ENCODE data around the gene NEK1. TPM values are rescaled to one million over a fixed set of nuclear protein-coding genes. Genes with fewer than 3 reads are reported as not detected.

Gene NEK1
- total and polyA plus RNA-seq, 2 of the 4 experiments (the other 2 are of a cell fraction), result 3.3 to 3.9 TPM

DNA sequence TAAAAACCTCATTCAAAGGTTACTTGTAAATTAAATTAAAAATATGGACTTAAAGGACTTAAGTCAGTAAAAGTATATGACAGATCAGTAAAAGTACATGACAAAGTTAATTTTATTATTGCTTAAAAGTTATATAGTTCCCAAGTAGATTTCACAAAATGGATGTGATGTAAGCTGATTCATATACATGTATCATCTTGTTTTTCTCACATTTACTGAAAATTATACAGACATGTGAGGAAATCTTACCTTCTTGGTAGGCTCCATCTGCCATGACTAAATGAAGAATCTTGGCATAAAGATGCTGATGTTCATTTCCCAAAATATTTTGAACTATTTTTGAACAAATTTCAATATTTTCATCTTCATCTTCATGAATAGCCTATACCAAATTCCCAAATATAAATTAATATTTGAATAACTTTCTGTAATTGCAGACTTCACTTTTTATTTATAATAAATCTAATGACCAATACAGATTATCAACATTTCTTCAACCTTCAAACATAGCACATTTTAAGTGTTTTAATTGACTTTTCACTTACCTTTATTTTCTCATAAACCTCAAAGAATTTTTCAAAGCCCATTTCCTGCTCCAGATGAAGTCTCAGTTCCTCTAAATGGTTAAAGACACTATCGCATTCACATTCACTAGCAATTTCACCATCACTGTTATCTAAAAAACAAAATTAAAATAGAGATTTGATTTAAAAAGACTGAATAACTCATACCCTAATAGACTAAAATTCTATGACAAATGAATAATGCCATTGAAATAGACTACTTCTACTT, 212.2 kb downstream of the NEK1 start:
- Histone ChIP-seq H3K4ac (ENCODE audit: low read depth, low read length) (no peak overlapping the region), H3K27ac (ENCODE audit: insufficient read depth, low read length) (no peak overlapping the region), H3K9ac (ENCODE audit: low read depth, low read length) (no peak overlapping the region), H3K4me2 (ENCODE audit: low read depth, low read length) (no peak overlapping the region), H2BK120ac (ENCODE audit: low read depth, low read length) (no peak overlapping the region), H4K20me1 (ENCODE audit: insufficient read depth, low read length) (no peaks in the 10 kb centered on the region), H2BK5ac (ENCODE audit: low read depth, low read length, poor library complexity, severe bottlenecking) (no peak overlapping the region), H2AK9ac (replicated peaks; ENCODE audit: low read depth, low read length, poor library complexity) (no peak overlapping the region), H2AK5ac (ENCODE audit: low read depth, low read length) (no peak overlapping the region), H3K56ac (ENCODE audit: extremely low read depth, insufficient read depth, low read length) (no peak overlapping the region), H3K23ac (ENCODE audit: low read depth, low read length) (no peak overlapping the region), H4K5ac (ENCODE audit: low read depth, low read length) (no peak overlapping the region), H3K18ac (ENCODE audit: low read depth, low read length) (no peak overlapping the region), H3K36me3 (ENCODE audit: control insufficient read depth, insufficient read depth, low read length) (0 out of 2 replicates have a peak, but pooled peaks cover 1% of the 10 kb centered on the region), H3K14ac (replicated peaks; ENCODE audit: low read depth, low read length) (no peak overlapping the region), H3K27me3 (ENCODE audit: control insufficient read depth, insufficient read depth, low read length) (no peaks in the 10 kb centered on the region), H4K8ac (ENCODE audit: low read depth in 2 of 2, low read length in 2 of 2) (no peak overlapping the region), H3K4me3 (ENCODE audit: insufficient read depth, low read depth, low read length) (no peak overlapping the region), H2BK20ac (ENCODE audit: low read depth, low read length) (no peak overlapping the region), H3K9me1 (ENCODE audit: insufficient read depth, low read length) (no peaks in the 10 kb centered on the region; the same call in 1 of the 2 replicates), H2BK15ac (ENCODE audit: low read depth, low read length) (no peak overlapping the region), H4K91ac (ENCODE audit: insufficient read depth, low read depth, low read length) (no peak overlapping the region), H3K9me3 (ENCODE audit: control insufficient read depth, insufficient read depth, low read length) (no peaks in the 10 kb centered on the region), H3K4me1 (ENCODE audit: control insufficient read depth, insufficient read depth, low read length) (peaks cover 2% of the 10 kb centered on the region; the same call in 1 of the 2 replicates), H2AFZ (replicated peaks; ENCODE audit: low read length, poor library complexity) (no peak overlapping the region), H3K79me1 (ENCODE audit: low read depth in 1 of 2, low read length in 2 of 2) (no peaks in the 10 kb centered on the region)
- ChIA-PET POLR2A (ENCODE audit: unreplicated experiment) (no interaction called here), CTCF (no interaction called here)
- intact Hi-C loops (cut with micrococcal nuclease), result loop anchor here (5.0 kb wide), 1 partner anchor 128 kb away; the partner anchor contains the start of gene SH3RF1
- BruUV-seq (replicated peaks), result no TSS peak
- DNase-seq (no peak), ATAC-seq (ENCODE audit: low read depth) (no peak)
- TF ChIP-seq USF2 (IDR thresholded peaks at IDR 0.05; ENCODE audit: low read depth, low read length) (no peak), RAD21 (IDR thresholded peaks at IDR 0.05; ENCODE audit: low read length) (no peak), CHD1 (IDR thresholded peaks at IDR 0.05; ENCODE audit: low read depth, low read length) (no peak), RCOR1 (IDR thresholded peaks at IDR 0.05; ENCODE audit: insufficient replicate concordance, low read length) (no peak), POLR2A (IDR thresholded peaks at IDR 0.05; ENCODE audit: low read depth, low read length) (no peak), NFE2L2 (IDR thresholded peaks at IDR 0.05; ENCODE audit: low read depth, low read length) (no peak), CTCF (conservative IDR thresholded peaks at IDR 0.05; ENCODE audit: low read depth, low read length) (no peak), MAFK (IDR thresholded peaks at IDR 0.05; ENCODE audit: low read depth, low read length) (no peak), CEBPB (IDR thresholded peaks at IDR 0.05; ENCODE audit: low read depth, low read length) (no peak)
- dilution Hi-C loops (cut with HindIII; ENCODE audit: low sequenced_read_pairs, unreplicated experiment), result no loop called here
- in situ Hi-C loops (cut with MboI; ENCODE audit: low sequenced_read_pairs), result no loop called here
- no CpG with 5 or more reads among the region's 1 CpG for WGBS, 2 experiments (ENCODE audit: extremely low coverage in 2 of 2, insufficient read length in 1 of 2)

Measured in IMR-90 (cell line).